ENCODE measurements around the gene LAIR1.
"Not testable (repeated sequence)": the region's sequence is repeated elsewhere in the genome, so short reads cannot be mapped to it uniquely, and the experiment has no call there.

DNA sequence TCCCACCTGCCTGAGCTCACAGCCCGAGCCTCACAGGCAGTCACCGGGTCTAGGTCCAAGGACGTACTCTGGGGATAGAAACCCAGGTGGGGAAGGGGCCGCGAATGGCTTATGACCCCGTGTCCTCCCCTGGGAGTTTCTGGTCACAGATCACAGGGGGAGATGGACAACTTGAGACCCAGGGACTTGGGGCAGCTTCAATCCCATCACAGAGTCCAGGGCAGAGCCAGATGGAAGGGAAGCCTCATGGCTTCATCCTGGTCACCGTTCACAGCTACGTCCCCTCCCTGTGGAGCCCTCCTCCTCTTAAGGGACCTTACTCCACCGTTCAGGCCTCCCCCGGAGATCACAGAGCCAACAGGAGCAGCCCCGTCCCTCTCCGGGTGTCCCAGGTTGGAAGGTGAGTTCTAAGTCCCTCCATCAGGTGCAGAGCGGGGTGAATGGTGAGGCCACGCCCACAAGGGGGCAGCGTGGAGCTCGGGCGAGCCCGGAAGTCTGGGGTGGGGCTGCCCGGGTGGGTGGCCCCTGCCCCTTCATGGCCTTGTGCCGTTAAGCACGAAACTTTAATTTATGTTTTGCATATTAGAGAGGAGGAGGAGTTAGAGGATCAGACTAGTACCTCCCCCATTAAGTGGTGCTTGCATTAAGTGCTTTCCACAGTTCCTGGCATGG is 5.4 kb downstream of the LAIR1 start:
- TF ChIP-seq, protein P1, sequence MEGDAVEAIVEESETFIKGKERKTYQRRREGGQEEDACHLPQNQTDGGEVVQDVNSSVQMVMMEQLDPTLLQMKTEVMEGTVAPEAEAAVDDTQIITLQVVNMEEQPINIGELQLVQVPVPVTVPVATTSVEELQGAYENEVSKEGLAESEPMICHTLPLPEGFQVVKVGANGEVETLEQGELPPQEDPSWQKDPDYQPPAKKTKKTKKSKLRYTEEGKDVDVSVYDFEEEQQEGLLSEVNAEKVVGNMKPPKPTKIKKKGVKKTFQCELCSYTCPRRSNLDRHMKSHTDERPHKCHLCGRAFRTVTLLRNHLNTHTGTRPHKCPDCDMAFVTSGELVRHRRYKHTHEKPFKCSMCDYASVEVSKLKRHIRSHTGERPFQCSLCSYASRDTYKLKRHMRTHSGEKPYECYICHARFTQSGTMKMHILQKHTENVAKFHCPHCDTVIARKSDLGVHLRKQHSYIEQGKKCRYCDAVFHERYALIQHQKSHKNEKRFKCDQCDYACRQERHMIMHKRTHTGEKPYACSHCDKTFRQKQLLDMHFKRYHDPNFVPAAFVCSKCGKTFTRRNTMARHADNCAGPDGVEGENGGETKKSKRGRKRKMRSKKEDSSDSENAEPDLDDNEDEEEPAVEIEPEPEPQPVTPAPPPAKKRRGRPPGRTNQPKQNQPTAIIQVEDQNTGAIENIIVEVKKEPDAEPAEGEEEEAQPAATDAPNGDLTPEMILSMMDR (IDR thresholded peaks at IDR 0.05; ENCODE audit: insufficient read depth, low read length), result not testable (repeated sequence)
- not testable (repeated sequence) for TF ChIP-seq GABPA (IDR thresholded peaks at IDR 0.05; ENCODE audit: low read depth); POLR2AphosphoS5 (IDR thresholded peaks at IDR 0.05; ENCODE audit: low read depth); SPI1 (IDR thresholded peaks at IDR 0.05; ENCODE audit: borderline replicate concordance, low read depth)
- TF ChIP-seq, protein P2, sequence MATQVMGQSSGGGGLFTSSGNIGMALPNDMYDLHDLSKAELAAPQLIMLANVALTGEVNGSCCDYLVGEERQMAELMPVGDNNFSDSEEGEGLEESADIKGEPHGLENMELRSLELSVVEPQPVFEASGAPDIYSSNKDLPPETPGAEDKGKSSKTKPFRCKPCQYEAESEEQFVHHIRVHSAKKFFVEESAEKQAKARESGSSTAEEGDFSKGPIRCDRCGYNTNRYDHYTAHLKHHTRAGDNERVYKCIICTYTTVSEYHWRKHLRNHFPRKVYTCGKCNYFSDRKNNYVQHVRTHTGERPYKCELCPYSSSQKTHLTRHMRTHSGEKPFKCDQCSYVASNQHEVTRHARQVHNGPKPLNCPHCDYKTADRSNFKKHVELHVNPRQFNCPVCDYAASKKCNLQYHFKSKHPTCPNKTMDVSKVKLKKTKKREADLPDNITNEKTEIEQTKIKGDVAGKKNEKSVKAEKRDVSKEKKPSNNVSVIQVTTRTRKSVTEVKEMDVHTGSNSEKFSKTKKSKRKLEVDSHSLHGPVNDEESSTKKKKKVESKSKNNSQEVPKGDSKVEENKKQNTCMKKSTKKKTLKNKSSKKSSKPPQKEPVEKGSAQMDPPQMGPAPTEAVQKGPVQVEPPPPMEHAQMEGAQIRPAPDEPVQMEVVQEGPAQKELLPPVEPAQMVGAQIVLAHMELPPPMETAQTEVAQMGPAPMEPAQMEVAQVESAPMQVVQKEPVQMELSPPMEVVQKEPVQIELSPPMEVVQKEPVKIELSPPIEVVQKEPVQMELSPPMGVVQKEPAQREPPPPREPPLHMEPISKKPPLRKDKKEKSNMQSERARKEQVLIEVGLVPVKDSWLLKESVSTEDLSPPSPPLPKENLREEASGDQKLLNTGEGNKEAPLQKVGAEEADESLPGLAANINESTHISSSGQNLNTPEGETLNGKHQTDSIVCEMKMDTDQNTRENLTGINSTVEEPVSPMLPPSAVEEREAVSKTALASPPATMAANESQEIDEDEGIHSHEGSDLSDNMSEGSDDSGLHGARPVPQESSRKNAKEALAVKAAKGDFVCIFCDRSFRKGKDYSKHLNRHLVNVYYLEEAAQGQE (IDR thresholded peaks at IDR 0.05; ENCODE audit: insufficient replicate concordance, low read depth), result not testable (repeated sequence)

Measured in HL-60 (cell line).